HEK293T (cell line): ENCODE measurements around the gene SLCO3A1.

ENCODE experiments used
- BHLHE40 ChIP-seq: fragments of 450-650 bp; IDR thresholded peaks from 2 replicates; pipeline ENCODE4 v1.6.1; 2016; ENCODE audit warnings: mild to moderate bottlenecking, moderate library complexity, borderline replicate concordance
- ELF4 ChIP-seq: fragments of 450-650 bp; IDR thresholded peaks from 2 replicates; pipeline ENCODE4 v1.6.1; 2017; ENCODE audit warnings: antibody characterized with exemption
- FOXK2 ChIP-seq: fragments of 450-650 bp; IDR thresholded peaks from 2 replicates; pipeline ENCODE4 v1.6.1; 2016; ENCODE audit warnings: mild to moderate bottlenecking
- FOXM1 ChIP-seq: fragments of 450-650 bp; IDR thresholded peaks from 2 replicates; pipeline ENCODE4 v1.6.1; 2017; ENCODE audit warnings: mild to moderate bottlenecking, borderline replicate concordance
- LEF1 ChIP-seq: fragments of 450-650 bp; IDR thresholded peaks from 2 replicates; pipeline ENCODE4 v1.6.1; 2017; ENCODE audit warnings: mild to moderate bottlenecking, borderline replicate concordance
- NFRKB ChIP-seq: fragments of 450-650 bp; IDR thresholded peaks from 2 replicates; pipeline ENCODE4 v1.6.1; 2016; ENCODE audit warnings: mild to moderate bottlenecking, moderate library complexity
- SP1 ChIP-seq: fragments of 450-650 bp; IDR thresholded peaks from 2 replicates; pipeline ENCODE4 v1.6.1; 2017
- SUZ12 ChIP-seq: fragments of 450-650 bp; IDR thresholded peaks from 2 replicates; pipeline ENCODE4 v1.6.1; 2016; ENCODE audit warnings: mild to moderate bottlenecking
- TF ChIP-seq, protein P1 (sequence below): fragments of 450-650 bp; IDR thresholded peaks from 2 replicates; pipeline ENCODE4 v1.6.1; 2016

DNA sequence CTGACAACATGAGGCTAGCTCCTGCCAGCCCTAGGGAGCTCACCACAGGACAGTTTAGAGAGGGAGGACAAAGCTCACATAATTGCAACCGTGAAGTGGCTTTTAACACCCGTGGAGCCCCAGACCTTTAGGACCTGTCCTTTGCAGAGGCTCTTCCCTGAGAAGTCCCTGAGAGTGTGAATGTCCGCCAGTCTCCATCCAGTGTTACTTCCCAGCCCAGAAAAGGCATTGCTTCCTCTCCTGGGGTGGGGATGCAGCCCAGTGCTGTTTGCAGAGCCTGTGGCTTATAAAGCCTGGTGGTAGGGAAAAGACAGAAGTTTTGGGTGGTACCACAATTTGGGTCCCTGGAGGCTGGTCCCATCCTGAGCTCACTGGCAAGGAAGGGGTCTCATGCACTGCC is 182.0 kb downstream of the SLCO3A1 start:
- no peak for TF ChIP-seq LEF1
- TF ChIP-seq, protein P1, sequence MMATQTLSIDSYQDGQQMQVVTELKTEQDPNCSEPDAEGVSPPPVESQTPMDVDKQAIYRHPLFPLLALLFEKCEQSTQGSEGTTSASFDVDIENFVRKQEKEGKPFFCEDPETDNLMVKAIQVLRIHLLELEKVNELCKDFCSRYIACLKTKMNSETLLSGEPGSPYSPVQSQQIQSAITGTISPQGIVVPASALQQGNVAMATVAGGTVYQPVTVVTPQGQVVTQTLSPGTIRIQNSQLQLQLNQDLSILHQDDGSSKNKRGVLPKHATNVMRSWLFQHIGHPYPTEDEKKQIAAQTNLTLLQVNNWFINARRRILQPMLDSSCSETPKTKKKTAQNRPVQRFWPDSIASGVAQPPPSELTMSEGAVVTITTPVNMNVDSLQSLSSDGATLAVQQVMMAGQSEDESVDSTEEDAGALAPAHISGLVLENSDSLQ, result no peak
- no peak for TF ChIP-seq FOXK2
- no peak for TF ChIP-seq SUZ12
- TF ChIP-seq SP1, result no peak
- TF ChIP-seq FOXM1, result no peak
- no peak for TF ChIP-seq BHLHE40
- no peak for TF ChIP-seq NFRKB
- no peak for TF ChIP-seq ELF4
